GM10847 (cell line): ENCODE results near the gene PGP.

Source experiments
- POLR2A ChIP-seq: IDR thresholded peaks from 2 replicates; pipeline ENCODE4 v1.6.1; 2011; ENCODE audit not compliant: insufficient read length; ENCODE audit errors: extremely low read depth

Gene PGP

GRCh38 chr16:2214719-2214968 is at the start of gene PGP:
TSS of gene PGP (minus strand) at chr16:2214840. CDS start at chr16:2214777, 63 bp downstream.
- TF ChIP-seq POLR2A: no peak

- TF ChIP-seq POLR2A: no peak
Measured at GRCh38 chr16:2260250-2260649, 45.6 kb upstream of the PGP start.

GRCh38 chr16:2257726-2258125 is 43.1 kb upstream of the PGP start:
- TF ChIP-seq POLR2A: no peak

GRCh38 chr16:2256531-2257140 is 42.0 kb upstream of the PGP start:
- TF ChIP-seq POLR2A: no peak

GRCh38 chr16:2253293-2253692 is 38.7 kb upstream of the PGP start:
- TF ChIP-seq POLR2A: no peak

GRCh38 chr16:2252806-2253148 is 38.1 kb upstream of the PGP start:
- TF ChIP-seq POLR2A: no peak

- peak; percentile 79 for TF ChIP-seq POLR2A
Measured at GRCh38 chr16:2251296-2252111, 36.9 kb upstream of the PGP start, which contains the start of gene ECI1. TSS of gene ECI1 (minus strand) at chr16:2251587. CDS start at chr16:2251566, 21 bp downstream.

GRCh38 chr16:2250652-2251295 is 36.1 kb upstream of the PGP start:
- no peak for TF ChIP-seq POLR2A

- TF ChIP-seq POLR2A: no peak
Measured at GRCh38 chr16:2246301-2246885, 31.8 kb upstream of the PGP start.

GRCh38 chr16:2244926-2245795 is 30.5 kb upstream of the PGP start:
- no peak for TF ChIP-seq POLR2A

GRCh38 chr16:2244301-2244700 is 29.7 kb upstream of the PGP start:
- TF ChIP-seq POLR2A: no peak

- no peak for TF ChIP-seq POLR2A
Measured at GRCh38 chr16:2243781-2244180, 29.1 kb upstream of the PGP start.

GRCh38 chr16:2243031-2243528 is 28.4 kb upstream of the PGP start:
- no peak for TF ChIP-seq POLR2A

- TF ChIP-seq POLR2A: no peak
Measured at GRCh38 chr16:2242598-2242997, 28.0 kb upstream of the PGP start.
